ENCODE measurements around the gene MAPK11. TPM values are rescaled to one million over a fixed set of nuclear protein-coding genes. Genes with fewer than 3 reads are reported as not detected.

MAPK11 gene
- total RNA-seq, 1 donor from 2014 or later = not detected

DNA sequence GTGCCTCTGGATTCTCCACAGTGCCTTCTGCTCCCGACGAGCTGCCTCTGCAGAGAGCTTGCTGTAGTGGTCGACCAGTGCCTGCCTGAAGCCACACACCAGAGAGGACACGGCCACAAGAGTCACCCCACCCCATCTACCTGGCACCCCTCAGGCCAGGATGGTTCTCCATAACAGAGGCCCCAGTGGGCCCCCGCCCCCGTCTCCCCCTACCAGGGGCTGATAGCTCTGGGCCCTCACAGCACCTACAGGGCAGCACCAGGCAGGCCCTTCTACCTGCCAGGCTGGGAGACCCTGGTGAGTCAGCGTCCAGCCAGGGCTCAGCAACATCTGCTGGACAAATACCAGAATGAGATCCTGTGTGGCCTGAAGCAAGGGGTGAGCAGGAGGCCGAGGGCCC, 47.7 kb downstream of the MAPK11 start:
- Histone ChIP-seq H3K36me3 (no peaks in the 10 kb centered on the region), H2AFZ (replicated peaks) (no peak overlapping the region), H3F3A (ENCODE audit: low read depth) (no peaks in the 10 kb centered on the region), H3K27me3 (no peaks in the 10 kb centered on the region), H3K9ac (no peak overlapping the region), H4K20me1 (ENCODE audit: low read depth) (no peaks in the 10 kb centered on the region), H3K4me1 (no peaks in the 10 kb centered on the region), H3K27ac (no peak overlapping the region), H3K4me2 (no peak overlapping the region), H3K4me3 (no peak overlapping the region), H3K9me3 (ENCODE audit: low read depth) (no peaks in the 10 kb centered on the region), H3K79me2 (ENCODE audit: low read depth) (no peaks in the 10 kb centered on the region)
- H3K27me3 Mint-ChIP-seq (ENCODE audit: insufficient read depth, low read depth) = peaks cover 8% of the 10 kb centered on the region
- H3K36me3 Mint-ChIP-seq = peaks cover 5% of the 10 kb centered on the region
- H3K4me3 Mint-ChIP-seq = no peak overlapping the region
- H3K4me1 Mint-ChIP-seq = no peaks in the 10 kb centered on the region
- H3K27ac Mint-ChIP-seq = no peak overlapping the region
- no peak for DNase-seq (ENCODE audit: low spot score)
- H3K9me3 Mint-ChIP-seq = no peaks in the 10 kb centered on the region
- no peak for TF ChIP-seq EZH2 (IDR thresholded peaks at IDR 0.05)
- TF ChIP-seq EZH2phosphoT487 (IDR thresholded peaks at IDR 0.05) = no peak
- TF ChIP-seq, protein P1, sequence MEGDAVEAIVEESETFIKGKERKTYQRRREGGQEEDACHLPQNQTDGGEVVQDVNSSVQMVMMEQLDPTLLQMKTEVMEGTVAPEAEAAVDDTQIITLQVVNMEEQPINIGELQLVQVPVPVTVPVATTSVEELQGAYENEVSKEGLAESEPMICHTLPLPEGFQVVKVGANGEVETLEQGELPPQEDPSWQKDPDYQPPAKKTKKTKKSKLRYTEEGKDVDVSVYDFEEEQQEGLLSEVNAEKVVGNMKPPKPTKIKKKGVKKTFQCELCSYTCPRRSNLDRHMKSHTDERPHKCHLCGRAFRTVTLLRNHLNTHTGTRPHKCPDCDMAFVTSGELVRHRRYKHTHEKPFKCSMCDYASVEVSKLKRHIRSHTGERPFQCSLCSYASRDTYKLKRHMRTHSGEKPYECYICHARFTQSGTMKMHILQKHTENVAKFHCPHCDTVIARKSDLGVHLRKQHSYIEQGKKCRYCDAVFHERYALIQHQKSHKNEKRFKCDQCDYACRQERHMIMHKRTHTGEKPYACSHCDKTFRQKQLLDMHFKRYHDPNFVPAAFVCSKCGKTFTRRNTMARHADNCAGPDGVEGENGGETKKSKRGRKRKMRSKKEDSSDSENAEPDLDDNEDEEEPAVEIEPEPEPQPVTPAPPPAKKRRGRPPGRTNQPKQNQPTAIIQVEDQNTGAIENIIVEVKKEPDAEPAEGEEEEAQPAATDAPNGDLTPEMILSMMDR (IDR thresholded peaks at IDR 0.05) = no peak

DNA sequence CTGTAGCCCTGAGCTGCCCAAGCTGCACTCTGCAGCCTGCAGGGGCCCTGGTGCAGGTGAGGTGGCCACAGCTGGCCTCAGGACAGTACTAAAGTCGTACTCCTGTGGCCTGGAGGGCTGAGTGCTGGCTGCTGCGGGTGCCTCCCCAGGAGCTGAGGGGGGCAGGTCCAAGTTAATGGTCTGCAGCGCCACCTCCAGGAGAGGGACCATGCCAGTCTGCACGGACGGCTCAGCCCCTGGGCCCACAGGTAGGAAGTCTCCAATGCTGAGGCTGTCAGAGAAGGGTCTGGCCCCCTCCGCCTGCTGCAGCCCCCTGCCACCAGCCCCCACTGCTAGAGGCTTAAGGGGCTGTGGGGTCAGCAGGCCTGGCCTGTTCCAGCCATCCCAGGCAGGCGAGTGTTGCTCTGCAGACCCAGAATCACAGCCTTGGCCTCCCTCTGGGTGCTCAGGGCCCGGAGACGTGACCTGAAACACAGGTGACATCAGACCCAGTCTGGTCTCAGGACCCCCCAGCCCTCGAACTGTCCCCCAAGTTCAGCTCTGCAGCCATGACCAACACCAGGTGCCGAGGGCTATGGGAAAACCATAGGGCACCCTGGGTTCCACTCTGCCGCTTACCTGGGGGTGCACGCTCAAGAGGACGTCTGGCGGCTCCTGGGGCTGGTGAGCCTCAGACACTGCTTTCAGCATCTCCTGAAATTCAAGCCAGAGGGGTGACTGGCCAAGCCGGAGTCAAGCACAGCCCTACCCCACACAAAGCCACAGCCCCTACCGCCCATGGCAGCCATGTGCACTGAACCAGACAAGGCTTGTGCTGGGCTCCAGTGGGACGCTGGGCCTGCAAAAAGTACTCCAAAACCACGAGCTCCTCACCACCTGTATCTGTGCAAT, 48.5 kb downstream of the MAPK11 start:
- no peaks in the 10 kb centered on the region for H3K9me3 ChIP-seq (ENCODE audit: low read depth)
- H2AFZ ChIP-seq (replicated peaks) = no peak overlapping the region
- no peak for DNase-seq (ENCODE audit: low spot score)
- Mint-ChIP-seq H3K9me3 (no peaks in the 10 kb centered on the region), H3K4me3 (no peak overlapping the region), H3K27ac (no peak overlapping the region), H3K27me3 (ENCODE audit: insufficient read depth, low read depth) (peaks cover 8% of the 10 kb centered on the region), H3K4me1 (no peaks in the 10 kb centered on the region), H3K36me3 (peaks cover 5% of the 10 kb centered on the region)
- no peaks in the 10 kb centered on the region for H4K20me1 ChIP-seq (ENCODE audit: low read depth)
- no peaks in the 10 kb centered on the region for H3K4me1 ChIP-seq
- H3F3A ChIP-seq (ENCODE audit: low read depth) = no peaks in the 10 kb centered on the region
- no peak overlapping the region for H3K27ac ChIP-seq
- H3K4me3 ChIP-seq = no peak overlapping the region
- no peaks in the 10 kb centered on the region for H3K36me3 ChIP-seq
- no peaks in the 10 kb centered on the region for H3K27me3 ChIP-seq
- H3K4me2 ChIP-seq = no peak overlapping the region
- TF ChIP-seq EZH2phosphoT487 (IDR thresholded peaks at IDR 0.05) (no peak), EZH2 (IDR thresholded peaks at IDR 0.05) (no peak)
- TF ChIP-seq, protein P1 (IDR thresholded peaks at IDR 0.05) = no peak
- no peak overlapping the region for H3K9ac ChIP-seq
- no peaks in the 10 kb centered on the region for H3K79me2 ChIP-seq (ENCODE audit: low read depth)

DNA sequence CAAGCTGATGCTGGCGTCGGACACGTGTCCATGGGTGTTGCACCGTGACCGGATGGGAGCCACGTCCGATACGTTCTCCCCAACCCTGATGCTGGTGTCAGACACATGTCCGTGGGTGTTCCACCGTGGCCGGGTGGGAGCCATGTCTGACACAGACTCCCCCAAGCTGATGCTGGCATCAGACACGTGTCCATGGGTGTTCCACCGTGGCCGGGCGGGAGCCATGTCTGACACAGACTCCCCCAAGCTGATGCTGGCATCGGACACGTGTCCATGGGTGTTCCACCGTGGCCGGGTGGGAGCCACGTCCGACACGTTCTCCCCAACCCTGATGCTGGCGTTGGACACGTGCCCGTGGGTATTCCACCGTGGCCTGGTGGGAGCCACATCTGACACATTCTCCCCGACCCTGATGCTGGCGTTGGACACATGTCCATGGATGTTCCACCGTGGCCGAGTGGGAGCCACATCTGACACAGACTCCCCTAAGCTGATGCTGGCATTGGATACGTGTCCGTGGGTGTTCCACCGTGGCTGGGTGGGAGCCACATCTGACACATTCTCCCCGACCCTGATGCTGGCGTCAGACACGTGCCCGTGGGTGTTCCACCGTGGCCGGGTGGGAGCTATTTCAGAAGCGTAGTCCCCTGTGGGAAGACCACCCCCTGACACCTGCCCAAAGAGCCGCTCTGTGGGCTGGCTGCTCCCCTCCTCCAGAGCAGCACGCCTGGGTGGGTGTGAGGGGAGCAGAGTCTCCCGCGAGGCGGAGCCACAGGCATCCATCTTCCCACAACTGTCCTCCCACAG, 49.4 kb downstream of the MAPK11 start:
- no peaks in the 10 kb centered on the region for H3K36me3 ChIP-seq
- H4K20me1 ChIP-seq (ENCODE audit: low read depth) = no peaks in the 10 kb centered on the region
- H3K9ac ChIP-seq = no peak overlapping the region
- DNase-seq (ENCODE audit: low spot score) = no peak
- no peaks in the 10 kb centered on the region for H3K27me3 ChIP-seq
- no peaks in the 10 kb centered on the region for H3F3A ChIP-seq (ENCODE audit: low read depth)
- peaks cover 8% of the 10 kb centered on the region for H3K27me3 Mint-ChIP-seq (ENCODE audit: insufficient read depth, low read depth)
- H3K36me3 Mint-ChIP-seq = peaks cover 9% of the 10 kb centered on the region
- H3K9me3 ChIP-seq (ENCODE audit: low read depth) = no peaks in the 10 kb centered on the region
- H3K79me2 ChIP-seq (ENCODE audit: low read depth) = no peaks in the 10 kb centered on the region
- H3K27ac Mint-ChIP-seq = no peak overlapping the region
- no peak overlapping the region for H3K27ac ChIP-seq
- no peak overlapping the region for H3K4me3 Mint-ChIP-seq
- H2AFZ ChIP-seq (replicated peaks) = no peak overlapping the region
- H3K9me3 Mint-ChIP-seq = no peaks in the 10 kb centered on the region
- TF ChIP-seq, protein P1 (IDR thresholded peaks at IDR 0.05) = no peak
- TF ChIP-seq EZH2 (IDR thresholded peaks at IDR 0.05) (no peak), EZH2phosphoT487 (IDR thresholded peaks at IDR 0.05) (no peak)
- H3K4me3 ChIP-seq = no peak overlapping the region
- no peak overlapping the region for H3K4me2 ChIP-seq
- no peaks in the 10 kb centered on the region for H3K4me1 ChIP-seq
- no peaks in the 10 kb centered on the region for H3K4me1 Mint-ChIP-seq
